Testis (tissue), 2 donors: ENCODE measurements around the gene ATP1A3.

Experiments used
- CTCF ChIP-seq, 3 experiments: fragments of 450-650 bp in 2 of 3; fragments of 200-600 bp in 1 of 3; sonication (generic) in 1 of 3; IDR thresholded peaks; one replicate each; pipeline ENCODE4 v1.5.1; 2016 to 2019; ENCODE audit warnings: antibody characterized with exemption in 3 of 3, mild to moderate bottlenecking in 2 of 3, moderate library complexity in 1 of 3
- POLR2A ChIP-seq: fragments of 450-650 bp; IDR thresholded peaks from one replicate; pipeline ENCODE4 v1.6.1; 2017; ENCODE audit warnings: antibody characterized with exemption, mild to moderate bottlenecking, moderate library complexity

GRCh38 chr19:42003506-42004294, 9.7 kb upstream of the ATP1A3 start:
- no peak for TF ChIP-seq CTCF (IDR thresholded peaks at IDR 0.05)
- no peak for TF ChIP-seq POLR2A
